DMS 273 (cell line): ENCODE results near the gene WNT3A.

Experiments used
- DNase-seq: peaks from one replicate; lab custom pipeline; 2025; ENCODE audit not compliant: unreplicated experiment; lab: John Stamatoyannopoulos, UW

WNT3A gene

DNA sequence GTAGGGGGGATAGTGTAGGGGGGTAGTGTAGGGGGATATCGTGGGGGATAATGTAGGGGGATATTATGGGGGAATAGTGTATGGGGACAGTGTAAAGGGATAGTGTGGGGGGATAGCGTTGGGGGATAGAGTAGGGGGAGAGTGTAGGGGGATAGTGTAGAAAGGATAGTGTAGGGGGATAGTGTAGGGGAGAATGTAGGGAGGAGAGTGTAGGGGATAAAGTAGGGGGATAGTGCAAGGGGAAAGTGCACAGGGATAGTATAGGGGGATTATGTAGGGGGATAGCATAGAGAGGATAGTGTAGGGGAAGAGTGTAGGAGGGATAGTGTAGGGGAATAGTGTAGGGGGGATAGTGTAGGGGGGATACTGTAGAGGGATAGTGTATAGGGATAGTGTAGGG, 63.4 kb downstream of the WNT3A start:
- no peak for DNase-seq

DNA sequence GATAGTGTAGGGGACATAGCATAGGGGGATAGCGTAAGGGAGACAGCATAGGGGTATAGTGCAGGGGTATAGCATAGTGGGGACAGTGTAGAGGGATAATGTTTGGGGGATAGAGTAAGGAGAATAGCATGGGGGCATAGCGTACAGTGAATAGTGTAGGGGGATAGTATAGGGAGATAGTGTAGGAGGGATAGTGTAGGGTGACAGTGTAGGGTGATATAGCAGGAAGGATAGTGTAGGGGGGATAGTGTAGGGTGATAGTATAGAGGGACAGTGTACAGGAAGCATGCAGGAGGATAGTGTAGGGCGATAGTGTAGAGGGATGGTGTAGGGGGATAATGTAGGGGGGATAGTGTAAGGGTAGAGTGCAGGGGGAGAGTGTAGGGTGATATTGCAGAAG, 64.1 kb downstream of the WNT3A start:
- DNase-seq = no peak

DNA sequence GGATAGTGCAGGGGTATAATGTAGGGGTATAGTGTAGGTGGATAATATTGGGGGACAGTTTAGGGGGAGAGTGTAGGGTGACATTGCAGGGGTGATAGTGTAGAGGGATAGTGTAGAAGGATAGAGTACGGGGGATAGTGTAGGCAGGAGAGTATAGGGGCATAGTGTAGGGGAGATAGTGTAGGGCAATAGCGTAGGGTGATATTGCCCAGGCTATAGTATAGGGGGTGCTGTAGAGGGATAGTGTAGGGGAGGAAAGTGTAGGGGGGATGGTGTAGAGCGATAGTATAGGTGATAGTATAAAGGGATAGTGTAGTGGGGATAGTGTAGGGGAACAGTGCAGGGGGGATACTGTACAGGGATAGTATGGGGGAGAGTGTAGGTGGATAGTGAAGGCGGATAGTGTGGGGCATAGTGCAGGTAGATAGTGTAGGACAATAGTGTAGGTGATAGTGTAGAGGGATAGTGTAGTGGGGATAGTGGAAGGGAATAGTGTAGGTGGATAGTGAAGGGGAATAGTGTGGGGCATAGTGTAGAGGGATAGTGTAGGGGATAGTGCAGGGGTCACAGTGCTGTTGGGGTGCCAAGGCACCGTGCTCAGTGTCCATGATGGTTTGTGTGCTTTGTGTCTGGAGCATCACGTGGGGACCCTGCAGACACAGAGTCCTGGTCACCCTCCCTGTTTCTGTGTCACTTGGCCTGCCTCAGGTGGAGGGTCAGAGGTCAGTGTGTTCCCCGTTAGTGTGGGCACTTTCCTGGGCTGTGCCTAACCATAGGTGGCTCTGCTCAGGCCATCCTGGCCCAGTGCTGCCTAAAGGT, 65.2 kb downstream of the WNT3A start:
- DNase-seq = no peak

DNA sequence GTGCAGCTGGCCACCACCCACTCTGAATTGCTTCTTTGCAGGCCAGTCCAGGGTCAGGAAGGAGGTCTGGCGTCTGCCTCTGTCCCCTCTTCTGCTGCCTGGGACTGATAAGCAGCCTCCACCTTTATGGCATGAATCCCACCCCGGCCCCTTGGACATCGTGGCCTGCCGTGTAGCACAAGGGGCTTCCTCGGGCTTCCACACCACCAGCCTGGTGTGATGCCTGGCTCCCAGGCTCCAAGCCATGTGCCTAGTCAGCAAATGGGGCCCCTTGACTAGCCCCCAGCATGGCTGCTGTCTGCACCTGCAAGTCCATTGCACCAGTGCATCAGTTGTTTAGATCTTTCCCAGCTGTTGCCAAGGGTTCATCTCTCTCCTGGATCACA, 65.9 kb downstream of the WNT3A start:
- peak; percentile 20 for DNase-seq

DNA sequence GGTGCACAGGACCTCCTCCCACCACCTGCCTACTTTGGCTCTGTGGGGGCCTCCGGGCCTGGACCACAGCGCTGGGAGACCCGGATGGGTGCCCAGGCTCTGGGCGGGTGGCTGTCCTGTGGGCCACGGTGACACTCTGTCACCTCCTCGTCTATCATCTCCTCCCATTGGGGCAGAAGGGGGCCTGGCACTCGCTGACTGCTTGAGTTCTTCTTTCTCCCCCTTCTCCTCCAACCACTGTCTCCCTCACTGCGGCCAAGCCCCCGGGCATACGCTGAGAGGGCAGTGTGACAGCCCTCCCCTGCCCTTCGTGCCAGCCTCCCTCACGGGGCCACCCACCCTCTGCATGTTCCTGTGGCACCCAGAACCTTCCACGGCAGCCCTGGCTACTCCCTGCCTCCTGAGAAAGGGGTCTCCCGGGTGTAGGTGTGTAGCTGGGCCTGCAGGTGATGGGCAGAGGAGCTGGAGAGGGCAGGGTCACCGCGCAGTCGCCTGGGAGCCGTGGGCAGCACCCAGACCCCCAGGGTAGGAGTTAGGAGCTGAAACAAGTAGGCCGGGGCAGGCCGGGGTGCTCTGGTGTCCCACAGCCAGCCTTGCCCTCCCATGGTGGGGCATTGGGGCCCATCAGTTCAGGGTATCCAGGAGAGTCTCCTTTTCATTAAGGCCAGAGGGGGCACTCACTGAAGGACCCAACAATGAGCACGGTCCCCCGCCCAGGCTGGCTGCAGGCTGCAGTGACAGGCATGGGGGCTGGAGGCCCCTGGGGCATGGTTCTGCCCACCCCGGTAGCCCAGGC, 66.5 kb downstream of the WNT3A start:
- no peak for DNase-seq

DNA sequence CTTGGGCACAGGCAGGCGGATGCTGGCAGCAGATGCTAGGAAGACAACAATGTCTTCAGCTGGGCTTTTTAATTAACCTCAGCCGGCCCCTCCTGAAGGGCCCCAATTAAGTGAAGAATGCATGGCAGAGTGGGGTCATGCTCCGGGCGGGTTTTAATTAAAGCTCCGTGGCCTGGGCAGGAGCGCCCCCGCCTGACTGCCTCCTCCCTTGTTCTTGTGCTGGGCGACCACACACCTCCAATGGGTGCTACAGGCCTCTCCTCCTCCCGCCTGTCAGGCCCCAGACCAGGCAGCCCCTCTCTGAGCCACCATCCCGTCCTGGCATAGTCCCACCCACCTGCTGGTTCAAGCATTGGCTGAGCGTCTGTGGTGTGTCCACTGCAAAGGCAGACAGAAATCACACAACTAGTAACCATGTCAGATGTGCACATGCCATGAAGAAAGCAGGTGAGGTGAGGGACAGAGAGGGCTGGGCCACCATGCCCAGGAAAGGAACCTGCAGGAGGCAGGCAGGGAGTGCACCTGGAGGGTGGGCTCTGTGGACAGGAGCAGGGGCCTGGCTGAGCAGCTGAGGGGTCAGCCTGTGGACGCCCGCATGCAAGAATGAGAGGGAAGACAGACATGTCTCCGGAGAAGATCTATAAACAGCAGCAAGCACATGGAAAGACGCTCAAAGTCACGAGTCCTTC, 67.2 kb downstream of the WNT3A start:
- DNase-seq = peak; percentile 70

DNA sequence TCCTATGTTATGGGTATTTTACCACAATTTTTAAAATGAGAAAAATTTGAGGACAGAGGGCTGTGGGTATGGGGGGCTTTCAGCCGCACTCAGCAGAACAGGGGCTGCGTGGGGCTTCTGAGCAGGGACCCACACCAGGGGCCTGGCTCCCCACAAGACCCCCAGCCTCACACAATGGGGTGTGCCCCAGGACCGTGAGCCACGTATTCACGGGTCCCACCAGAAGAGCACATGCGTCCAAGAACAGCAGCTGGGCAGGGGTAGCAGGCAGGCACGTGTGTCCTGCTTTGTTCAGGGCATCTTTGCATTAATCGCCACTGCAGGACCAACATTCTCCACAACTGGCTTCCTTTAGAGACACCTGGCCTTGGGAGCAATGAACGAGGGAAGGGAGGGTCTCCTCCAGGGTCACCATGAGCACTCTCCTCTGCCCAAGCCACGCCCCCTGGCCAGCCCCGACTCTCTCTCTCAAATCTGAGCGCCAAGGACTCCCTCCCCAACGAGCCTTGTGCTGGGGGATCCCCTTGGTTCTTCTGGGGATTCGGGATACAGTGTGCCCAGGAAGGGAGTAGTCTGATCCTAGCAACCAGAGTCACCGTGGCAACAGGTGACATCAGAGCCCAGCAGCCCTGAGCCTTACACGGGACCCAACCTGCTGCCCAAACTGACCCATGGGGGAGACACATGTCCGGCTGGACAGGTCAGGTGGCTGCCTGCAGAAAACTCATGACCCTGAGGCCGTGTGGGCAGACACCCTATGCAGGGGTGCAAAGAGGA, 68.3 kb downstream of the WNT3A start:
- DNase-seq = peak; percentile 52

DNA sequence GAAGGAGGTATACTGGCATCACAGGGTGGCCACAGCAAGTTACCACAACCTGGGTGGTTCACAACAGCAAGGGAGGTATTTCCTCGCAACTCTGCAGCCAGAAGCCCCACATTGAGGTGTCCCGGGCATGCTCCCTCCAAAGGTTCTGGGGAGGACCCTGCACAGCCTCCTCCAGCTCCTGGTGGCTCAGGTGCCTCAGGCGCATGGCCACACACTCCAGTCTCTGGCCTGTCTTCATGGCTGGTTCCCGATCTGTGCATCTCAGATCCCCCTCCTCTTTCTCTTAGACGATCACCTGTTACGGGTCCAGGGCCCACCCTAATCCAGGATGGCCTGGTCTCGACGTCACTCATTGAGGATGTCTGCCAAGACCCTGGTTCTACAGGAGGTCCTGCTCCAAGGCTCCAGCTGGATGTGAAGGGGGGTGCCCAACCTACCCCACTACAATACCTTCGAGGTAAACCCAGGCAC, 69.0 kb downstream of the WNT3A start:
- no peak for DNase-seq

DNA sequence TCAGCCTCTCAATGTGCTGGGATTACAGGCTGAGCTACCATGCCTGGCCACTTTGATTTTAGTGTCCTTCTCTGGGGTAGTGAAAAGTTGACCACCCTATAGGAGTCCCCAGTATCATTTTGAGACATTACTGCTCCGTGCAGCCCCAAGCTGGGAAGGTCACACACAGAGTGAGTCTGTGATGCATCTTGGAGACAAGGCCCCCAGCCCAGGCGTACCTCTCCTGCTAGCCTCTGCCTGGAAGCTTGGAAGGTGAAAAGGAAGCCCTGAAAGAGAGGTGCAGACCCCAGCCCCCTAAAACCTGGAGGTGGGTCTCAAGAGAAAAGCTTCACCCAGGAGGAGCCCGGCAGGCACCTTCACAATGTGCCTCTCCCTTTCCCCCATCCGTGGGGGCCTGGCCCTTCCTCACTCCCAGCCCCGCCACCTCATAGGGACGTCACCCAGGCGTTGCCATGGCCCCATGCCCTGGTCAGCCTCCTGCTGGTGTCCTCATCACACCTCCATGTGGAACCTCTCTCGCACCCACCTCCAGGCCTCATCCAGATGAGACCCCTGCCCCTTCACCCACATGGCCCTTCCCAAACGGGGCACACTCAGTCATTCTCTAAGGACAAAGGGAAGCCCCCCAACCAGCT, 70.1 kb downstream of the WNT3A start:
- no peak for DNase-seq

DNA sequence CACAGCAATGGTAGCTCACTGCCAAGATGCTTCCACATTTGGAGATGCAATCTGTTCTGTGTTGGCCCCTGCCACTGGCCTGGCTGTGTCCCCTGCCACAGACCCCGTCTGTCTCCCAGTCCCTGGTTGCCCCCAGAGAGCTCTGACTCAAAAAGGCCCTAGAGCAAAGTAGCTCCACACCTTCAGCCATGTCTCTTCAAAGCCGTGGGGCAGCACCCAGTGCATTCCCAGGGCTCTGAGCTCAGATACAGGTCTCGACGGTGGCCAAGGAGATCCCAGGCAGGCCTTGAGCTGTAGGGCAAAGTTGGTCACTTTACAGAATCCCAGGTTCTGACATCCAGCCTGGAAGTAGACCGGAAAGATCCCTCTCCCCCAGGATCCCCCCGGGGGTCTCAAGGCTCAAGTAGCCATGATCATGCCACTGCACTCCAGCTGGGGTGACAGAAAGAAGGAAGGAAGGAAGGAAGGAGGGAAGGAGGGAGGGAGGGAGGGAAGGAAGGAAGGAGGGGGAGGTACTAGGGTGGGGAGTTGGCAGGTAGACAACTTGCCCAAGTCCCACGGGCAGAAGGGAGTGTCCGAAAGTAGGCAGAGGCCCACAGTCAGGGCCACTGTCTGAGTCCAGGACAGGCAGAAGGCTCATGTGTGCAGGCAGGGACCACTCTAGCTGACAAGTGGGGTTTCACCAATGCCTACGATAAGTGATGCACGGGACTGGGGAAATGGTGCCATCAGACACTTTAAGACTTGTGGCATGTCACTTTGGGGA, 71.0 kb downstream of the WNT3A start:
- DNase-seq = peak; percentile 31

DNA sequence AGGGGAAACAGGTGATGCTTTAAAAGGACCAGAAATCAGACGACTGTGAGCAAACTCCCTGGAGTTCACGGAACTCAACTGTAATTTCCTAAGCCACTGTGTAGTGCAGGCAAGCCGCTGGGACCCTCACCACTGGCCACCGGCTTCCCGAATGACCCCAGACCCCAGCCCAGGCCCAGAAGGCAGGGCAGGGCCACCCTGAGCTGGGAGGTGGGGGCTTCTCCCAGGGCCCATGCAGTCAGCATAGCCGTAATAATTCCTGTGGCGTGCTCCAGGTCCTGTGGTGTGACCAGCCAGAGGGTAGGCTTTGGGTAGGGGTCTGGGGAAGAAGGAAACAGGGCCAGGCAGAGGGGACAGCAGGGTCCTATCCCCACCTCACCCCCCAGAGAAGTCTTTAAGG, 72.2 kb downstream of the WNT3A start:
- no peak for DNase-seq

DNA sequence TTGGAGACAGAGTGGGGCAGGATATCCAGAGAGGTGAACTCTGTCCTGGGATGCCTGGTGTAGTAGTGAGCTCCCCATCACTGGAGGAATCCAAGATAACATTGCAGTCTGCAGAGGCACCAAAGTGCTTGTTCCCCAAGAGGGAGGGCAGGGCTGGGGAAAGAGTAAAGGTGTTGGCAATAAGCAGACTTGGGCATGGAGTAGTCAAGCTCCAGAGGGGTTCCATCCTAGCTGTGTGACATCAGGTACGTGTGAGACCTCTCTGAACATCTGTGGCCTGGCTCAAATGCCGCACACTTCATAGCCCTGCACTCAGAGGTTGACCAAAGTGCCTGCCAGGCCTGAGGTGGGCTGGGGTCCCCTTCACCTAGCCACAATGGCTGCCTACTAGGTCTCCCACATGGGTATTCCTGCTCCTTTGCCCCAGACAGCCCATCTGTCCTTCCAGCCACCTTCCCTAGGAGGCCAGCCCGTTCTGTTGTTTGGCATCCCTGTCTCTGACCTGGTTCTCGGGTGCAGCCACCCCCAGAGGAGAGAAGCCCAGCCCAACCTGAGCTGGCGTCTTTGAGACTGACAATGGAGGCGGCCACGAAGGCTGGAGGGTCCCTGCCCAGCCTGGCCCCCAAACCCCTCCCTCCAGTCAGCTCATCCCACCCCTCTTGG, 72.9 kb downstream of the WNT3A start:
- DNase-seq = no peak

DNA sequence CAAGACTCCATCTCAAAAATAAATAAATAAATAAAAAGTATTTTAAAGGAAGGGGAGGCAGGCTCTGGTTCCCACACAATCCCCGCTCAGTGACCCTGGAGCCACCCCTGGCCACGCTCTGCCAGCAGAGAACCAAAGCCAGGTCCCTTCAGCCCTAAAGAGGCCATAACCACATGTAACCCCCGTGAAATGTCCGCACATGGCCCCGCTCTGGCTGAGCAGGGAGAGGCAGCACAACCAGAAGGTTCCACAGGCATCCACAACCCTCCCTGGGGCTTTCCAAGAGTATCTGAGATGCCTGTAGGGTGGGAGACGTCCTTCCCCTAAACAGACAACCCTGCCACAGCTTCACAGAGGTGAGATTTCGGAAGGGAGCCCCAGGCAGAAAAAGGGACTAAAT, 74.3 kb downstream of the WNT3A start:
- DNase-seq = no peak

DNA sequence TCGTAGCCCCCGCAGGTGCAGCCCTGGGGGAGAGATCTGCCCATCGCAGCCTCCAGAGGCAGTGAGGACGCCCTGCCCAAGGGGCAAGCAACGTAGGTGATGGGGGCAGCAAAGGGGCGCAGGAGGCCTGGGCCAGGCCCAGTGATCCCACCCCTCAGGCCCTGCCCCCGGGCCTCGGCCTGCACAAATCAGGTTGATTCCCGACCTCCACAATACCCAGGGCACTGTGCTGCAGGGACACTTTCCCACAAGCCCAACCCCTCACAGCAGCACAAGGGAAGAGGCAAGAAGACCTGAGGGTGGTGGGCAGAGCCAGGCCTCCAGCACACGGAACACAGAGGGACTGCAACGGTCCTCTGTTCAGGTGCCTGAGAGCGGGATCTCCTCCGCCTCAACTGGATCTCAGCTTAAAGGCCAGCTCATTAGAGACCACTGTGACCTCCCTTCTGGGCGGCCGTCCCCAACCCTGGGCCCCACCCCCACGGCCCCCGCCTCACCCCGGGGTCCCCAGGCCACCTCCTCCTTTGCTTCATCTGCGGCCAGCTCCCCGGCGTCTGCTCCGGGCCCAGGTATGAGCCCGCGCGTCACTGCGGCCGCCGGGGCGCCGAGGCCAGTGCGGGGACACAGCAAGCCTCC, 74.9 kb downstream of the WNT3A start:
- DNase-seq = peak; percentile 62

DNA sequence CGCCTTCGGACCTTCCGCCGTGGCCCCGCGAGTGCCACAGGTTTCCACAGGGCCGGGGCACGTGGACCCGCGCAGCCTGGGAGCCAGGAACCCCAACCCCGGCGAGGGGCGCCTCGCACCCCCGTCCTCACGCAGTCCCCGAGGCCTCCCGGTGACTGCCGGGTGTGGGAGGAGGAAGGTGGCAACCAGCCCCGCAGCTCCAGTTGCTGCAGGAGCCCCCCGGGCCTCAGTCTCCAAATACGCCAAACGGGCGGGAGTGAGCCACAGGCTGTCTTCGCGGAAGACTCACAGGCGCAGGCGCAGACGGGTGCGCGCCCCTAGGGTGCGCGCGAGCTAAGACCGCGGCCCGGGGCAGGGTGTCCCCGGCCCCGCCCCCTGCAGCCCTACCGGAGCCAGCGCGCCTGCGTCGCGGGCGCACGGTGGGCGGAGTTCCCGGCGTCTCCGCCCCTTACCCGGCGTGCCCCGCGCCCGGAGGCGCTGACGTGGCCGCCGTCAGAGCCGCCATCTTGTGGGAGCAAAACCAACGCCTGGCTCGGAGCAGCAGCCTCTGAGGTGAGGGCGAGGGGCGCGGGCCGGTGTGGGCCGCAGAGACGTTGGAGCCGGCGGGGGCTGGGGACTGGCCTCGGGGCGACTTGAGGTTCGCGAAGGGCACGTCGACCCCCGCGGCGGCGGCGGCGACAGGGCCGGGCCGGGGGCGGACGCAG, 75.6 kb downstream of the WNT3A start, which contains the start of gene ARF1:
Gene ARF1, plus strand, starts transcription at position 495 of the 704 bp plus-strand sequence. CDS start 14,407 bp downstream, outside the sequence.
- peak; percentile 98 for DNase-seq

DNA sequence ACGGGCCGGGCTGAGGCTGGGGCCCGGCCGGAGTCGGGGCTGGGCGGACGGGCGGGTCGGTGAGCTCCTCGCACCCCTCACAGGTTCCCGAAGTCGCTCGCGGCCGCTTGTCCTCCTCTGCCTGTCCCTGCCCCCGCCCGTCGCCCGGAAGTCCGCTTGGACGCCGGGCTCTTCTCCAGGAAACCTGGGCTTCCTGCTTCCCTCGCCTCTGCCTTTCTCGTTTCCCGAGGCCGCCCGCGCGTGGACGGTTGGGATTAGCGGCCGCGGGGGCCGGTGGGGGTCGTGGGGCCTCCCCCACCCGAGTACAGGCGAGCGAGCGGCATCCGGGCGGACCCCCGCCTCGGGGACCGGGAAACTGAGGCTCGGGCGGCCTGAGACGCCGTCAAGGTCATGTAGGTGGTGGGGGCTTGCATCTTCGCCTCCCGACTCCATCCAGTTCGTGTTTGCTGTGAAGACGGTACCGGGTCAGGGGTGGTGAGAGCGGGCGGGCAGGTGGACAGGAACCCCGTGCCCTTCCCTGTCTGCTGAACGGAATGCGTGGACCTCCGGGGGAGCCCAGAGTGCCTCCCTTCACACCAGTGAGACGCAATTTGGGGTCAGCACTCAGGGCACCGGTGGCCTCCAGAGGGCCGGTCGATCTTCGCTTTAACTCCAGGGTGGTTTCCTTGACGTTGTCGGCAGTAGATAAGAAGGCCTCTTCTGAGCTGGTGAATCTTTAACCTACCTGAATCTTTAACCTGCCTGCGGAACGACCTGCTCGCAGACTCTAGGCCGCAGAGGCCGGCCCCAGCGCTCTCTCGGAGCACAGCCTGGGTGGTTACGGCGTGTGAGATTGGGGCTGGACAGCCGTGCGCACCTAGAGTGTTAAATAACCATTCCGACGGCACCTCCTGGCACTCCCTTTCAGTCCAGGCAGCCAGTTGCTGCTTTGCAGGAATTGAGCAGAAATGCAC, 76.4 kb downstream of the WNT3A start:
- peak; percentile 60 for DNase-seq

DNA sequence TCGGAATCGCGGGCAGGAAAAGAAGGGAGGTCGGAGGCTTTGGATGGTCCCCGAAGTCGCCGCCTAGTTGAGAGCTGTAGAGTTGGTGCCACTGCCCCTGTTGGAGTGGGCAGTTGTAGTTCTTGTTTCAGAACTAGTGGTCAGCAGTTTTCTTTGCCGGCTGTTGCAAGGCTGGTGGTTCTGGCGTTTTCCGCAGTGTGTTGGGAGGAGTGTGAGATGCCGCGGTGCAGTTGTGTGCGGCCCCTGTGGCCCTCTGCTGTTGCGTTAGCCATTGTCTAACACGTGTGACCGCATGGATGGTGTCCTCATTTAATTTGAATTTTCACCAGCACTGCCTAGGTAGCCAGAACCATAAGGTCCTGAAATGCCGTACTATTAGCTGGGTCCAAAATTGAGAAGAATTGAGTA, 77.1 kb downstream of the WNT3A start:
- DNase-seq = peak; percentile 56
